ENCODE data around the gene NUP210. TPM values are rescaled to one million over a fixed set of nuclear protein-coding genes. Genes with fewer than 3 reads are reported as not detected.

NUP210 gene
- polyA plus RNA-seq, 1 experiment = 0.32 TPM

DNA sequence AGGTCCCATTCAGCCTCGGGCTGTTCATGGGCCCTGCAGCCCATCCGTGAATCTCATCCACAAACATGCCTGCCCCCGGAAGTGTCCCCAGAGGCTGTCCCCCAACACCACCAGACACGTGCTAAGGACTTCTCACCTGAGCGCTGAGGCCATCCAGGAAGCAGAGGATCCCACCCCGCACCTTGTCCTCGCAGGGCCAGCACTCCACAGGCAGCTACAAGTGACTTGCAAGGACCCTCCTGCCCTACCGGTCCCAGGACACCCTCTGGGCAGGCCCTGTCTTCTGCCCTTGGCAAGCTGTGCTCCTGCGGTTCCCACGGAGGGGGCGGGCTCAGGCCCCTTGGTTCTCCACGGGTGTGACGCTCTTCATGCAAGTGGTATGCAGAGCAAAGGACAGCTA is 146.0 kb downstream of the NUP210 start:
- TF ChIP-seq, protein P1, sequence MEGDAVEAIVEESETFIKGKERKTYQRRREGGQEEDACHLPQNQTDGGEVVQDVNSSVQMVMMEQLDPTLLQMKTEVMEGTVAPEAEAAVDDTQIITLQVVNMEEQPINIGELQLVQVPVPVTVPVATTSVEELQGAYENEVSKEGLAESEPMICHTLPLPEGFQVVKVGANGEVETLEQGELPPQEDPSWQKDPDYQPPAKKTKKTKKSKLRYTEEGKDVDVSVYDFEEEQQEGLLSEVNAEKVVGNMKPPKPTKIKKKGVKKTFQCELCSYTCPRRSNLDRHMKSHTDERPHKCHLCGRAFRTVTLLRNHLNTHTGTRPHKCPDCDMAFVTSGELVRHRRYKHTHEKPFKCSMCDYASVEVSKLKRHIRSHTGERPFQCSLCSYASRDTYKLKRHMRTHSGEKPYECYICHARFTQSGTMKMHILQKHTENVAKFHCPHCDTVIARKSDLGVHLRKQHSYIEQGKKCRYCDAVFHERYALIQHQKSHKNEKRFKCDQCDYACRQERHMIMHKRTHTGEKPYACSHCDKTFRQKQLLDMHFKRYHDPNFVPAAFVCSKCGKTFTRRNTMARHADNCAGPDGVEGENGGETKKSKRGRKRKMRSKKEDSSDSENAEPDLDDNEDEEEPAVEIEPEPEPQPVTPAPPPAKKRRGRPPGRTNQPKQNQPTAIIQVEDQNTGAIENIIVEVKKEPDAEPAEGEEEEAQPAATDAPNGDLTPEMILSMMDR (IDR thresholded peaks at IDR 0.05; ENCODE audit: insufficient read depth, low read depth, low read length) = no peak
- ChIA-PET POLR2A (no interaction called here), CTCF (no interaction called here)
- DNase-seq (ENCODE audit: low read depth) = no peak
- peaks cover 9% of the 10 kb centered on the region for H3K27me3 ChIP-seq (ENCODE audit: control insufficient read depth, insufficient read depth, low read length)
- no peak overlapping the region for H3K4me3 ChIP-seq (ENCODE audit: low read depth, low read length)
- no peaks in the 10 kb centered on the region for H3K36me3 ChIP-seq (ENCODE audit: control insufficient read depth, insufficient read depth, low read length)

DNA sequence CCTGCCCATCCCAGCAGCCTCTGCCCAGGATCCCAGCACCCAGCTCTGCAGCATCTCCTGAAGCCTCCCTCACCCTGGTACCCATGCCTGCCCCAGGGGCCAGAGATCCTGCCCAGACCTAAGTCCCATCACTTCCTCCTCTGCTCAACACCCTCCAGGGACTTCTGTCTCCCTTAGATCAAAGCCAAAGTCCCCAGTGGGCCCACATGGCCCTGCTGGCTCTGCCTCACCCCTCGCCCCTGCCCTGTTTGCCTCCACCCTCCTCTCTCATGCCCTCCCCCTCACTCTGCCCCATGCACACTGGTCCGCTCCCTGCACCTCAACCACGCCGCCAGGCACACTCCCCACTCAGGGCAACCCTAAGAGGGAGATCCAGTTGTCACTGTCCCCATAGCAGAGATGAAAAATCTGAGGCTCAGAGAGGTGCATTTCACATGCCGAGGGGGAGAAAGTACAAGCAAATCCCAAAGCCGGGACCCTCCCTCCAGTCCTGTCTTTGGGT is 146.5 kb downstream of the NUP210 start:
- H3K36me3 ChIP-seq (ENCODE audit: control insufficient read depth, insufficient read depth, low read length) = no peaks in the 10 kb centered on the region
- ChIA-PET POLR2A (no interaction called here), CTCF (no interaction called here)
- TF ChIP-seq, protein P1 (IDR thresholded peaks at IDR 0.05; ENCODE audit: insufficient read depth, low read depth, low read length) = no peak
- no peak overlapping the region for H3K4me3 ChIP-seq (ENCODE audit: low read depth, low read length)
- no peak for DNase-seq (ENCODE audit: low read depth)
- H3K27me3 ChIP-seq (ENCODE audit: control insufficient read depth, insufficient read depth, low read length) = peaks cover 9% of the 10 kb centered on the region

DNA sequence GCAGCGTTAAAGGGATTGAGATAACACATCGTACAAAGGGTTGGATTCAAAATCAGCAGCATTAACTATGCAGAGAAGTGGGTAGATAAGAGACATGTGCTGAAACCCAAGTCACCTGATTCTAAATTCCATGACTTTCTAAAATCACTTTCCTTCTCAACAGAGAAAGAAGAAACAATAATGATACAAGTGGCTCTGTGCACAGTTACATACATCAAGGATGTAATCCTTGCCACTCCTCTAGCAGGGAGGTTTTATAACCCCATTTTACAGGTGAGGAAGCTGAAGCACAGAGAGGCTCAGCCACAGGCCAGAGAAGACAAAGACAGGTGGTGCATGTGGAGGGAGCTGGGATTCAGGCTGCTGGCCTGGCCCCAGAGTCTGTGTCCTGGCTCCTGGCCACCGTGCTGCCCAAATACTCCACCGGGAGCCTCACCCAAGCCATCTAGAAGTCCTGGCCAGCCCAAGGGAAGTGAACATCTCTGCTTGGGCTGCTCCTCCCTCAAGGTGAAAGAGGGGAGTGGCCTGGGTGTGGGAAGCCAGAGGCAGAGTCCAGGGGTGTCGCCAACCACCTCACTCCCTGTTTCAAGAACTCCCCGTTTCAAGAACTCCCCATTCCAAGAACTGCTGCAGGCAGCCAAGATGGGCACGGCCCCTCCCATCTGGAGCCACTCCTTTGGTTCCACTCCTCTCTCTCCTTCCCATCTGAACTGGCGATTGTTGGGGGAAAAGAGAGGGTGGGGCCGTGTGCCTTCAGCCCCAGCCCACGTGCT is 147.1 kb downstream of the NUP210 start:
- TF ChIP-seq, protein P1 (IDR thresholded peaks at IDR 0.05; ENCODE audit: insufficient read depth, low read depth, low read length) = no peak
- no peak for DNase-seq (ENCODE audit: low read depth)
- Histone ChIP-seq H3K4me3 (ENCODE audit: low read depth, low read length) (no peak overlapping the region), H3K36me3 (ENCODE audit: control insufficient read depth, insufficient read depth, low read length) (no peaks in the 10 kb centered on the region), H3K27me3 (ENCODE audit: control insufficient read depth, insufficient read depth, low read length) (peaks cover 9% of the 10 kb centered on the region)
- ChIA-PET POLR2A (no interaction called here), CTCF (no interaction called here)

DNA sequence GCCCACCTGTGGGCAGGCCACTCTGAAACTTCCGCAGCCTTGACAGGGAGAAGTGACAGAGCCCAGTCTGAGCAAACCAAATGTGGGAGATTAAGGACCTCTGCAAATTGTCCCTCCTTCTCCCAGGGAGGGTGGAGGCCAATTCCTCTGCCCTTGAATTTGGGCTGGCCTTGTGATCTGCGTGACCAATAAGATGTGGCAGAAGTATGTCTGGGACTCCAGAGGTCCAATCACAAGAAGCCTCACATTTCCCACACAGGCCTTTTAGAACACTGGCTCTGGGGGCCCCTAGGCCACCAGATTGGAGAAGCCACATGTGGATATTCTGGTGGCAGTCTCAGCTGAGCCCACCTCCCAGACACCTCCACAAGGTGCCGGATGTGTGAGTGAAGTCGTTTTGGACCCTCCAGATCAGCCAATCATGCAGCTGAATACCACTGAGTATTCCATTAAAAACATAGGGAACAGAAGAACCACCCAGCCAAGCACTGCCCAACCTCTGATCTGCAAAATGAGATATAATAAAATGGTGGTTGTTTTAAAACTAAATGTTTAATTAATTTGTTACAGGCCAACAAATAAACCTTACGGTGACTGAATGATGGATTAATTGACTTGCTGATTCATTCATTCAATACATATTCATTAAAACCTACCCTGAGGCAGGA is 150.3 kb downstream of the NUP210 start:
- Histone ChIP-seq H3K4me3 (ENCODE audit: low read depth, low read length) (no peak overlapping the region), H3K27me3 (ENCODE audit: control insufficient read depth, insufficient read depth, low read length) (no peaks in the 10 kb centered on the region; the same call in 1 of the 2 replicates), H3K36me3 (ENCODE audit: control insufficient read depth, insufficient read depth, low read length) (no peaks in the 10 kb centered on the region)
- ChIA-PET POLR2A (no interaction called here), CTCF (no interaction called here)
- no peak for DNase-seq (ENCODE audit: low read depth)
- TF ChIP-seq, protein P1 (IDR thresholded peaks at IDR 0.05; ENCODE audit: insufficient read depth, low read depth, low read length) = no peak

DNA sequence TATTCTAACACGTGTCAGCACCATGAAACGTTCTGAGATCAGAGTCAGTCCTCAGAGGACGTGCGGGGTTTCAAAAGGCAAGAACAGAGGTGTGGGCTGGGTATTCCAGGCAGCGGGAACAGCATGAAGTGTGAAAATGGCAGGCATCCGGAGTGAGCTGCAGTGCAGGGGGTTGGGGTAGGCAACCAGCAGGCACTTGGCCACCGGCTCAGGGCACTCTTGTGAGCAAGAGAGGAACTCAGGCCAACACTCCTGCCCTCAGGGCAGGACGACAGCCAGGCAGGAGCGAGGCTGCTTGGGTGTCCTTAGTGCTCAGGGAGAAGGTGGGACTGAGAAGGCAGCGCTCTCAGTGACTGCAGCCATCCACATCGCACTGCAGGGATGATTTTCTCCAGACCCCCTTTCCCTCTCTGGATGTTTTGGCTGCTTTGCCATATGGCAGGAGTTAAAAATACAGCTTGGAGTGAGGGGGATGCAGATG is 151.1 kb downstream of the NUP210 start:
- ChIA-PET CTCF (no interaction called here), POLR2A (no interaction called here)
- no peak for DNase-seq (ENCODE audit: low read depth)
- no peaks in the 10 kb centered on the region for H3K36me3 ChIP-seq (ENCODE audit: control insufficient read depth, insufficient read depth, low read length)
- TF ChIP-seq, protein P1 (IDR thresholded peaks at IDR 0.05; ENCODE audit: insufficient read depth, low read depth, low read length) = no peak
- H3K27me3 ChIP-seq (ENCODE audit: control insufficient read depth, insufficient read depth, low read length) = no peaks in the 10 kb centered on the region; the same call in none of the 2 replicates
- H3K4me3 ChIP-seq (ENCODE audit: low read depth, low read length) = no peak overlapping the region
